Hepatocyte (in vitro differentiated cells): ENCODE data around the gene ACTR1A. TPM values are rescaled to one million over a fixed set of nuclear protein-coding genes. Genes with fewer than 3 reads are reported as not detected.

Experiments used
- DNase-seq: peaks from one replicate; pipeline ENCODE4 v3.0.0-alpha.2; 2016; ENCODE audit warnings: low spot score
- H2AFZ ChIP-seq: fragments of 200-600 bp; sonication (generic); 2 replicates; pipeline ENCODE4 v1.6.0; 2016; ENCODE audit warnings: antibody characterized with exemption, mild to moderate bottlenecking
- H3K27ac ChIP-seq: fragments of 200-600 bp; sonication (generic); 2 replicates; pipeline ENCODE4 v1.5.1; 2016; ENCODE audit warnings: mild to moderate bottlenecking
- H3K27me3 ChIP-seq: fragments of 200-600 bp; sonication (generic); 2 replicates; pipeline ENCODE4 v1.6.1; 2016
- H3K36me3 ChIP-seq: fragments of 200-600 bp; sonication (generic); replicated peaks from 2 replicates; pipeline ENCODE4 v1.5.1; 2016; ENCODE audit warnings: low read depth; ENCODE audit not compliant: insufficient read depth
- H3K4me1 ChIP-seq: fragments of 200-600 bp; sonication (generic); 2 replicates; pipeline ENCODE4 v1.5.1; 2016; ENCODE audit warnings: mild to moderate bottlenecking, moderate library complexity; ENCODE audit not compliant: insufficient read depth
- H3K4me2 ChIP-seq: fragments of 200-600 bp; sonication (generic); 2 replicates; pipeline ENCODE4 v1.6.0; 2016
- H3K4me3 ChIP-seq: fragments of 200-600 bp; sonication (generic); 2 replicates; pipeline ENCODE4 v1.5.1; 2016; ENCODE audit warnings: mild to moderate bottlenecking
- H3K79me2 ChIP-seq: fragments of 200-600 bp; sonication (generic); 2 replicates; pipeline ENCODE4 v1.6.0; 2017; ENCODE audit warnings: mild to moderate bottlenecking
- H3K9me2 ChIP-seq: fragments of 200-600 bp; sonication (generic); replicated peaks from 2 replicates; pipeline ENCODE4 v1.6.0; 2017; ENCODE audit warnings: mild to moderate bottlenecking; ENCODE audit not compliant: insufficient read depth
- H3K9me3 ChIP-seq: fragments of 200-600 bp; sonication (generic); 2 replicates; pipeline ENCODE4 v1.5.1; 2016; ENCODE audit warnings: low read depth, mild to moderate bottlenecking
- H4K20me1 ChIP-seq: fragments of 200-600 bp; sonication (generic); 2 replicates; pipeline ENCODE4 v1.6.0; 2016; ENCODE audit warnings: mild to moderate bottlenecking; ENCODE audit not compliant: insufficient read depth, poor library complexity, severe bottlenecking
- CTCF ChIP-seq: fragments of 200-600 bp; sonication (generic); IDR thresholded peaks from 2 replicates; pipeline ENCODE4 v1.5.1; 2016; ENCODE audit warnings: antibody characterized with exemption, mild to moderate bottlenecking; ENCODE audit not compliant: poor library complexity
- EZH2 ChIP-seq: fragments of 200-600 bp; sonication (generic); IDR thresholded peaks from 2 replicates; pipeline ENCODE4 v1.6.1; 2016; ENCODE audit warnings: antibody characterized with exemption, mild to moderate bottlenecking, borderline replicate concordance
- EZH2phosphoT487 ChIP-seq: fragments of 200-600 bp; sonication (generic); IDR thresholded peaks from one replicate; pipeline ENCODE4 v1.6.1; 2018; ENCODE audit warnings: antibody characterized with exemption, mild to moderate bottlenecking, low read depth, moderate library complexity; ENCODE audit not compliant: unreplicated experiment, severe bottlenecking
- WGBS: methylation state at CpG from one replicate; pipeline ENCODE4 v1.1.6; 2016; ENCODE audit warnings: low lambda C conversion rate; ENCODE audit errors: missing lambda C conversion rate; 5-methylcytosine and 5-hydroxymethylcytosine counted together
- polyA plus RNA-seq: library from polyadenylated mRNA; unstranded; fragments of >200 nt; fragmentation: Nextera tagmentation; extraction: Ambion mirVana; gene quantifications from 2 replicates; pipeline ENCODE4 v1.2.1, GENCODE V29; 2016
- total RNA-seq: library from RNA; depleted of rRNA; stranded (reverse); fragments of >200 nt; gene quantifications from 2 replicates; pipeline ENCODE4 v1.2.3, GENCODE V29; 2014

ACTR1A gene
- total and polyA plus RNA-seq, 2 experiments from 2014 or later = 86.7 to 90.7 TPM

GRCh38 chr10:102433619-102434046 is 68.9 kb downstream of the ACTR1A start:
- no peak overlapping the region for H2AFZ ChIP-seq
- H4K20me1 ChIP-seq = no peaks in the 10 kb centered on the region
- H3K79me2 ChIP-seq = peaks cover 16% of the 10 kb centered on the region
- no peaks in the 10 kb centered on the region for H3K9me3 ChIP-seq
- 83% methylated on average over 5 of the region's 5 CpGs for WGBS
- H3K36me3 ChIP-seq = no peaks in the 10 kb centered on the region
- peaks cover 27% of the 10 kb centered on the region for H3K4me1 ChIP-seq
- peak; percentile 3 for DNase-seq
- H3K27me3 ChIP-seq = no peaks in the 10 kb centered on the region
- H3K4me3 ChIP-seq = no peak overlapping the region
- peak overlapping the region; percentile 23 for H3K27ac ChIP-seq
- TF ChIP-seq CTCF = no peak
- TF ChIP-seq EZH2phosphoT487 = no peak
- TF ChIP-seq EZH2 = no peak
- no peak overlapping the region for H3K4me2 ChIP-seq
- no peaks in the 10 kb centered on the region for H3K9me2 ChIP-seq

GRCh38 chr10:102432162-102432950 is 70.2 kb downstream of the ACTR1A start, which contains the start of gene CUEDC2:
Gene CUEDC2, minus strand, starts transcription at chr10:102432574. Its CDS starts 7,386 bp downstream, at chr10:102425188.
- DNase-seq = peak; percentile 97
- TF ChIP-seq EZH2phosphoT487 (no peak), CTCF (no peak), EZH2 (no peak)
- Histone ChIP-seq H3K36me3 (no peaks in the 10 kb centered on the region), H3K4me1 (peaks cover 27% of the 10 kb centered on the region), H3K9me2 (no peaks in the 10 kb centered on the region), H3K9me3 (no peaks in the 10 kb centered on the region), H4K20me1 (no peaks in the 10 kb centered on the region), H2AFZ (peak within 1 kb of the TSS; percentile 98), H3K79me2 (peaks cover 16% of the 10 kb centered on the region), H3K27me3 (no peaks in the 10 kb centered on the region), H3K4me2 (peak within 1 kb of the TSS; percentile 78), H3K4me3 (peak within 1 kb of the TSS; percentile 80), H3K27ac (peak within 1 kb of the TSS; percentile 78)
- WGBS = 2% methylated on average over 39 of the region's 52 CpGs

- Histone ChIP-seq H2AFZ (peak overlapping the region; percentile 98), H3K79me2 (peaks cover 16% of the 10 kb centered on the region), H3K9me3 (no peaks in the 10 kb centered on the region), H3K9me2 (no peaks in the 10 kb centered on the region), H3K4me3 (peak overlapping the region; percentile 80), H3K4me1 (peaks cover 27% of the 10 kb centered on the region), H4K20me1 (no peaks in the 10 kb centered on the region), H3K4me2 (peak overlapping the region; percentile 78), H3K36me3 (no peaks in the 10 kb centered on the region), H3K27me3 (no peaks in the 10 kb centered on the region), H3K27ac (peak overlapping the region; percentile 78)
- WGBS = 30% methylated on average over 4 of the region's 4 CpGs
- TF ChIP-seq EZH2 = no peak
- no peak for TF ChIP-seq EZH2phosphoT487
- TF ChIP-seq CTCF = no peak
- peak; percentile 35 for DNase-seq
Observed at GRCh38 chr10:102431452-102432124, 70.9 kb downstream of the ACTR1A start.
